Activated CD4-positive, alpha-beta T cell treated with anti-CD3 and anti-CD28 coated beads, Interleukin-2, amount 10 ng/mL, durations not matched to agents 7 days and 5 days (primary cell): Measurements from ENCODE around the gene RTL5. TPM values are rescaled to one million over a fixed set of nuclear protein-coding genes. Genes with fewer than 3 reads are reported as not detected.

Source experiments
- CTCF ChIA-PET: fragments of 350-600 bp; sonication (Branson Sonifier 250); formaldehyde crosslinking; loops from one replicate; lab custom pipeline; 2021; ENCODE audit warnings: antibody characterized with exemption; lab: Charles Lee
- POLR2A ChIA-PET: fragments of 350-600 bp; sonication (Branson Sonifier 250); formaldehyde crosslinking; loops from one replicate; lab custom pipeline; 2021; ENCODE audit warnings: antibody characterized with exemption; lab: Charles Lee
- DNase-seq: peaks from one replicate; pipeline ENCODE4 v3.0.0-alpha.2; 2020
- H3K27ac Mint-ChIP-seq: one replicate; pipeline ENCODE4 v1.8.0; 2021; ENCODE audit warnings: mild to moderate bottlenecking, moderate library complexity, mixed read lengths
- H3K27me3 Mint-ChIP-seq: one replicate; pipeline ENCODE4 v1.8.0; 2021; ENCODE audit warnings: mixed read lengths
- H3K36me3 Mint-ChIP-seq: one replicate; pipeline ENCODE4 v1.8.0; 2021; ENCODE audit warnings: low read depth, mixed read lengths
- H3K4me1 Mint-ChIP-seq: one replicate; pipeline ENCODE4 v1.8.0; 2021; ENCODE audit warnings: mixed read lengths
- H3K4me3 Mint-ChIP-seq: one replicate; pipeline ENCODE4 v1.8.0; 2021; ENCODE audit warnings: mild to moderate bottlenecking, moderate library complexity, mixed read lengths
- H3K9me3 Mint-ChIP-seq: one replicate; pipeline ENCODE4 v1.8.0; 2021; ENCODE audit warnings: mixed read lengths
- total RNA-seq, 2 experiments: library from RNA; stranded (reverse); gene quantifications; one replicate each; pipeline ENCODE4 v1.2.3, GENCODE V29; 2021

The RTL5 gene
- total RNA-seq, 2 experiments from 2014 or later, result 0.07 to 0.15 TPM

GRCh38 chrX:72127332-72127731 is 4.4 kb downstream of the RTL5 start:
- ChIA-PET CTCF (interaction anchor here (0.5 to 2.0 kb wide), 10 partner anchors 8 to 1234 kb away, joined by 3 to 9 read pairs (median 4); no protein-coding TSS in a partner anchor), POLR2A (no interaction called here)
- Mint-ChIP-seq H3K27ac (no peak overlapping the region), H3K4me3 (no peak overlapping the region), H3K4me1 (peaks cover 20% of the 10 kb centered on the region), H3K27me3 (peaks cover 44% of the 10 kb centered on the region), H3K36me3 (no peaks in the 10 kb centered on the region), H3K9me3 (no peaks in the 10 kb centered on the region)
- DNase-seq, result no peak

GRCh38 chrX:72126539-72127140 is 5.1 kb downstream of the RTL5 start:
- H3K27me3 Mint-ChIP-seq, result peaks cover 39% of the 10 kb centered on the region
- peaks cover 24% of the 10 kb centered on the region for H3K4me1 Mint-ChIP-seq
- DNase-seq, result peak; percentile 80
- no peaks in the 10 kb centered on the region for H3K9me3 Mint-ChIP-seq
- no peaks in the 10 kb centered on the region for H3K36me3 Mint-ChIP-seq
- no peak overlapping the region for H3K4me3 Mint-ChIP-seq
- CTCF ChIA-PET, result interaction anchor here (0.6 to 2.0 kb wide), 18 partner anchors 9 to 1271 kb away, joined by 3 to 9 read pairs (median 4); no protein-coding TSS in a partner anchor
- POLR2A ChIA-PET, result no interaction called here
- no peak overlapping the region for H3K27ac Mint-ChIP-seq

DNA sequence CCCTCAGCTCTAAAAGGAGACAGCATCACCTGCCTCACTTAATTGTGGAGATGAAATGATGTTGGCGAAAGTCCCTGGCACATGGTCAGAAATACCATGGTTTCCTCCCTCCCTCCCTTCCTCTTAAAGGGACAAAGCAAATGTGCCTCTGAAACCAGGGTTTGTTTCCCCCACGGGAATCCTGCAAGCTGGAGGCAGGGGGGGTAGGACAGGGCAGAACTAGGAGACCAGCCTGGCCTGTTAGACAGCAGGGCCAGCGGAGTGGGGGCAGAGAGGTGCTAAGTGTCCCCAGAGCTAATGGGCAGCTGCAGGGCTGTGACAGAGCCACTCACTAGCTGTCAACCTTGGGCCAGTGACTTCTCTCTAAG is 5.7 kb downstream of the RTL5 start:
- Mint-ChIP-seq H3K4me1 (peaks cover 30% of the 10 kb centered on the region), H3K36me3 (no peaks in the 10 kb centered on the region), H3K27ac (no peak overlapping the region), H3K4me3 (no peak overlapping the region), H3K27me3 (peaks cover 36% of the 10 kb centered on the region), H3K9me3 (no peaks in the 10 kb centered on the region)
- no peak for DNase-seq
- CTCF ChIA-PET, result interaction anchor here (0.8 to 2.0 kb wide), 15 partner anchors 10 to 129 kb away, joined by 3 to 9 read pairs (median 4); no protein-coding TSS in a partner anchor
- POLR2A ChIA-PET, result no interaction called here

DNA sequence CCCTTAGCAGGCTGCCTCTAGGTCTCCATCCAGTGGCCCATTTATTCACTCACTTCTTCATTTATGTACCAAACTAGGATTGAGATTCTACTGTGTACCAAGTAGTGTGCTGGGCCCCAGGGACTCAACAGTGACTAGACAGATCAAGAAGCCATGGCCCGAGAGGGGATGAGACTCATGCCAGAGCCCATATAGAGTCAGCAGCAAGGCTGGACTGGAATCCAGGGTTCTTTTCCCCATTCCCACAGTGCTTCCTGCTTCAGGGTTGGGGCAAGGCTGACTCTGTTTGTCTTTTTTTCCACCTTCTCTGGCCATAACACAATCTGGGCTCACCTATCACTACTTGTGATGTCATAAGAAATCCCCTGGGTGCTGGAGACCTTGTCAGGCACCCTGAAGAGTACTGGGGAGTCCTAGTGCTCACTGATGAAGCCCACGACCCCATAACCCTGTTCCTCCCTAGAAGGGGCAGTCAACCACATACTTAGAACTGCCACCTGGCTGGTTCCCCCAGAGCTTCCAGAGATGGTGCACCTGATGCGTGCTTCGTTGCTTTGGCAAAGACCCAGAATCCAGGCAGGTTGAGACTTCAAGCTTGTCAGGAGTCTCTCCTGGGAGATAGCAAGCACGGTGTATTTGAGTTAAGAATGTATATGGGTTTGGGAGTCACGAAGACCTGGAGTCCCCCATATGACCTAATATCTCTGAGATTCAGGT is 6.2 kb downstream of the RTL5 start:
- no peaks in the 10 kb centered on the region for H3K9me3 Mint-ChIP-seq
- H3K4me3 Mint-ChIP-seq, result no peak overlapping the region
- peaks cover 34% of the 10 kb centered on the region for H3K4me1 Mint-ChIP-seq
- peaks cover 32% of the 10 kb centered on the region for H3K27me3 Mint-ChIP-seq
- CTCF ChIA-PET, result interaction anchor here (0.8 to 2.0 kb wide), 9 partner anchors 10 to 126 kb away, joined by 3 to 9 read pairs (median 4); no protein-coding TSS in a partner anchor
- no peak for DNase-seq
- POLR2A ChIA-PET, result no interaction called here
- H3K27ac Mint-ChIP-seq, result peak overlapping the region; percentile 9
- no peaks in the 10 kb centered on the region for H3K36me3 Mint-ChIP-seq

- H3K36me3 Mint-ChIP-seq, result no peaks in the 10 kb centered on the region
- no peaks in the 10 kb centered on the region for H3K9me3 Mint-ChIP-seq
- POLR2A ChIA-PET, result no interaction called here
- no peak overlapping the region for H3K4me3 Mint-ChIP-seq
- H3K27me3 Mint-ChIP-seq, result peaks cover 32% of the 10 kb centered on the region
- DNase-seq, result no peak
- peak overlapping the region; percentile 79 for H3K27ac Mint-ChIP-seq
- H3K4me1 Mint-ChIP-seq, result peaks cover 35% of the 10 kb centered on the region
- CTCF ChIA-PET, result interaction anchor here (1.4 kb wide), 1 partner anchor 105 kb away, joined by 4 read pairs; no protein-coding TSS in a partner anchor
Observed at GRCh38 chrX:72124540-72125201, 7.0 kb downstream of the RTL5 start.

GRCh38 chrX:72123471-72124185 is 8.1 kb downstream of the RTL5 start:
- H3K36me3 Mint-ChIP-seq, result no peaks in the 10 kb centered on the region
- H3K27me3 Mint-ChIP-seq, result peaks cover 24% of the 10 kb centered on the region
- peaks cover 35% of the 10 kb centered on the region for H3K4me1 Mint-ChIP-seq
- H3K27ac Mint-ChIP-seq, result no peak overlapping the region
- no peak overlapping the region for H3K4me3 Mint-ChIP-seq
- ChIA-PET CTCF (interaction anchor here (1.4 kb wide), 1 partner anchor 104 kb away, joined by 4 read pairs; no protein-coding TSS in a partner anchor), POLR2A (no interaction called here)
- no peak for DNase-seq
- no peaks in the 10 kb centered on the region for H3K9me3 Mint-ChIP-seq

DNA sequence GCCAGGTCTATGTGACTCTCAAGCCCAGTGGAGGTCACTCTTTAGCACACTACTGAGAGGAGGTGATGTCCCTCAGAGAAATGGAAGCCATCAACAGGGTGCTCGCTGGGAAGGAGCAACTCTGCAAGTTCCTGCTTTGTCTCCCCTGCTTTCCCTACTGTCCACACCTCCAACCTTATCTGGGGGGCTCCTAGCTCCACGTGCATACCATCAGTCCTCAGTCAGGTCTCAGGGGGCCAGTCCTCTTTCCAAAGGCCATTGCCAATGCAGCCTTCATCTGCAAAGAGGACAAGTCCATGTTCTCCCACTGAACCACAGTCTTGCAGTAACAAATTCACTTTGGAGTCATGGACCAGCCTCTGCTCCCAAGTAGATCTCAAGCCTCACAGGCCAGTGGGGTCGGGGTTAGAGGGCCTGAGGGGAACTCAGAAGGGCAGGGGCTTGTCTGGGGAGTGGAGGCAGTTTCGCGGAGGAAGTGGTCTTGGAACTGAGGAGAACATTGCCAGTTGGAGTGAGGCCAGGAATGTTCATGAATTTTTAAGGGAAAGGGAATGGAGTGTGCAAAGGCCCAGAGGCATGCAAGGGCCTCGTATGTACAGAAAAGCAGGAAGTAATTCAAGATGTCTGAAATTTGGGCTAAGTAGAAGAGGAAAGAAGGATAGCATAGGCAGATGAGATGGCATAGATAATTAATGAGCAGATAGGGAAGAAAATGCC is 8.9 kb downstream of the RTL5 start:
- Mint-ChIP-seq H3K27ac (peak overlapping the region; percentile 31), H3K9me3 (no peaks in the 10 kb centered on the region), H3K4me3 (no peak overlapping the region), H3K4me1 (peaks cover 35% of the 10 kb centered on the region), H3K36me3 (no peaks in the 10 kb centered on the region), H3K27me3 (peaks cover 25% of the 10 kb centered on the region)
- POLR2A ChIA-PET, result no interaction called here
- CTCF ChIA-PET, result no interaction called here
- DNase-seq, result no peak

DNA sequence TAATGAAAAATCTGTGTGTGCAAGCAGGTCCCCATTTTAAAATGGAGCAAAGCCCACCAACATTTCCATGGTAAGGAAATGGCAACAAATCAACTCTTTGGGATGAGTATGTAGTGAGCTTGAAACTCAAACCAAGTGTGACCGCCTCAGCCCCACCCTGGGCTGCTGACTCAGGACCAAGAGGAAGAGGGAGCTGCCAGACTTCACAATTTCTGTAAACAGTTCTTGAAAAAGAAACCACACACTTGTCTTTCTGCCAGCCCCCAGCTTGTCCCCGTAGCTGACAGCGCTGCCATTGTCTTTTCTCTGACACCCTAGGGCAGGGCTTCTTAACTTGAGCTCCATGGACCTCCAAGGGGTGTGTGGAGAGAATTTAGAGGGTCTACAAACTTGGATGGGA is 10.3 kb downstream of the RTL5 start:
- no peak overlapping the region for H3K4me3 Mint-ChIP-seq
- peaks cover 32% of the 10 kb centered on the region for H3K4me1 Mint-ChIP-seq
- DNase-seq, result peak; percentile 36
- peak overlapping the region; percentile 83 for H3K27ac Mint-ChIP-seq
- no peaks in the 10 kb centered on the region for H3K36me3 Mint-ChIP-seq
- ChIA-PET POLR2A (no interaction called here), CTCF (interaction anchor here (0.7 to 2.3 kb wide), 3 partner anchors 16 to 103 kb away, joined by 3 to 6 read pairs (median 3); no protein-coding TSS in a partner anchor)
- H3K27me3 Mint-ChIP-seq, result peaks cover 28% of the 10 kb centered on the region
- H3K9me3 Mint-ChIP-seq, result no peaks in the 10 kb centered on the region

DNA sequence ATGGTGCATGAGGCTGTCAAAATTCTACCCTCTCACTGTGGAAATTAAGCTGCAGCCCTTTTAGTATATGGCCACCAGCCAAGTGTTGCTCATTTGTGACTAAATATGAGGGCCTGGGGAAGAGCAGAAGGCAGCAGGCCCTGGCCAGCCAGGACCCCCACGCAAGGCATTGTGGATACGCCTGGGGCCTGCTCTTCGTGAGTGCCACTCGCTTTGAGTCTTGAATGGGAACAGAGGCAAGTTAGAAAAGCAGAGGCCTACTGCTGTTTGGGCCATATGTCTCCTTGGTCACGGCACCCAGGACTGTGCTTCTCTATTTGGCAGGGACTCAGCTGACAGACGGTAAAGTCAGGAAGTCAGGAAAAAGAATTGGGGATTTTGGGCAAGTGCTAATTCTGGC is 10.9 kb downstream of the RTL5 start:
- Mint-ChIP-seq H3K36me3 (no peaks in the 10 kb centered on the region), H3K27me3 (peaks cover 31% of the 10 kb centered on the region), H3K4me1 (peaks cover 30% of the 10 kb centered on the region), H3K27ac (peak overlapping the region; percentile 83), H3K9me3 (no peaks in the 10 kb centered on the region), H3K4me3 (no peak overlapping the region)
- no peak for DNase-seq
- ChIA-PET POLR2A (no interaction called here), CTCF (interaction anchor here (1.0 to 2.3 kb wide), 2 partner anchors 16 to 103 kb away, joined by 3 to 6 read pairs; no protein-coding TSS in a partner anchor)

GRCh38 chrX:72117636-72118210 is 14.0 kb downstream of the RTL5 start:
- peaks cover 41% of the 10 kb centered on the region for H3K27me3 Mint-ChIP-seq
- POLR2A ChIA-PET, result no interaction called here
- CTCF ChIA-PET, result no interaction called here

GRCh38 chrX:72115380-72115779 is 16.3 kb downstream of the RTL5 start:
- H3K27me3 Mint-ChIP-seq, result peaks cover 52% of the 10 kb centered on the region
- ChIA-PET POLR2A (no interaction called here), CTCF (no interaction called here)
- peaks cover under 1% of the 10 kb centered on the region for H3K4me1 Mint-ChIP-seq
- DNase-seq, result no peak
- H3K27ac Mint-ChIP-seq, result no peak overlapping the region
- no peak overlapping the region for H3K4me3 Mint-ChIP-seq
- no peaks in the 10 kb centered on the region for H3K9me3 Mint-ChIP-seq
- H3K36me3 Mint-ChIP-seq, result no peaks in the 10 kb centered on the region

More at GRCh38 chrX:72117636-72118210, 14.0 kb downstream of the RTL5 start:
- no peak for DNase-seq
- Mint-ChIP-seq H3K36me3 (no peaks in the 10 kb centered on the region), H3K27ac (no peak overlapping the region), H3K9me3 (no peaks in the 10 kb centered on the region), H3K4me3 (no peak overlapping the region), H3K4me1 (peaks cover 22% of the 10 kb centered on the region)
